Glutamatergic neuron (in vitro differentiated cells): ENCODE data around the gene PTBP3. TPM values are rescaled to one million over a fixed set of nuclear protein-coding genes. Genes with fewer than 3 reads are reported as not detected.

ENCODE experiments used
- DNase-seq: peaks from one replicate; pipeline ENCODE4 v3.0.0; 2022
- H3K27ac Mint-ChIP-seq: one replicate; pipeline ENCODE4 v1.8.0; 2020; ENCODE audit warnings: mild to moderate bottlenecking, mixed read lengths, inconsistent platforms; ENCODE audit not compliant: unreplicated experiment
- H3K27me3 Mint-ChIP-seq: one replicate; pipeline ENCODE4 v1.8.0; 2020; ENCODE audit warnings: mild to moderate bottlenecking, moderate library complexity, mixed read lengths, inconsistent platforms; ENCODE audit not compliant: unreplicated experiment
- H3K36me3 Mint-ChIP-seq: one replicate; pipeline ENCODE4 v1.8.0; 2020; ENCODE audit warnings: mild to moderate bottlenecking, mixed read lengths, inconsistent platforms; ENCODE audit not compliant: unreplicated experiment
- H3K4me1 Mint-ChIP-seq: one replicate; pipeline ENCODE4 v1.8.0; 2020; ENCODE audit warnings: mild to moderate bottlenecking, low read depth, mixed read lengths, inconsistent platforms; ENCODE audit not compliant: unreplicated experiment
- H3K4me3 Mint-ChIP-seq: one replicate; pipeline ENCODE4 v1.8.0; 2020; ENCODE audit warnings: mild to moderate bottlenecking, mixed read lengths, inconsistent platforms; ENCODE audit not compliant: unreplicated experiment
- H3K9me3 Mint-ChIP-seq: one replicate; pipeline ENCODE4 v1.8.0; 2020; ENCODE audit warnings: mild to moderate bottlenecking, moderate library complexity, mixed read lengths, inconsistent platforms; ENCODE audit not compliant: unreplicated experiment
- CTCF ChIP-seq: fragments of 200-600 bp; sonication (generic); IDR thresholded peaks from one replicate; pipeline ENCODE4 v1.5.0; 2021; ENCODE audit not compliant: partially characterized antibody, unreplicated experiment
- total RNA-seq: library from RNA; stranded (reverse); fragmentation: NEBNext Ultra II Directional; extraction: Animal tissue kit (Norgen Biotek cat#: 25700); gene quantifications from one replicate; pipeline ENCODE4 v1.2.1, GENCODE V29; 2021; ENCODE audit not compliant: unreplicated experiment

Gene PTBP3
- total RNA-seq, 1 donor from 2014 or later = 48.6 TPM

GRCh38 chr9:112331674-112331952 is 1.8 kb downstream of the PTBP3 start:
- H3K36me3 Mint-ChIP-seq = no peaks in the 10 kb centered on the region
- peaks cover 6% of the 10 kb centered on the region for H3K4me1 Mint-ChIP-seq
- TF ChIP-seq CTCF = no peak
- no peak for DNase-seq
- H3K27ac Mint-ChIP-seq = no peak overlapping the region
- peak overlapping the region; percentile 96 for H3K4me3 Mint-ChIP-seq
- H3K9me3 Mint-ChIP-seq = peaks cover 6% of the 10 kb centered on the region
- peaks cover 4% of the 10 kb centered on the region for H3K27me3 Mint-ChIP-seq

DNA sequence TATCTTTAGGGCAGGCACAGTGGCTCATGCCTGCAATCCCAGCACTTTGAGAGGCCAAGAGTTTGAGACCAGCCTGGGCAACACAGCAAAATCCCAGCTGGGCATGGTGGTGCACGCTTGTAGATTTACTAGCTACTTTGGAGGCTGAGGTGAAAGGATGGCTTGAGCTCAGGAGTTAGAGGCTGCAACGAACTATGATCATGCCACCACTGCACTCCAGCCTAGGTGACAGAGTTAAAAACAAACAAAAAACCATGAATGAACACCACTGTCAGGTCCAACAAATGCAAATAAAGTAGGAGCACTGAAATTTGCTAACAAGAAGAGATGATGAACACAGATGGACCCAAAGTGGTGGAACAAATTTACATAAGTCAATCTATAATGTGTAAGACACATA is 4.9 kb downstream of the PTBP3 start:
- no peak for TF ChIP-seq CTCF
- Mint-ChIP-seq H3K4me1 (peaks cover 3% of the 10 kb centered on the region), H3K9me3 (peaks cover 3% of the 10 kb centered on the region), H3K4me3 (no peak overlapping the region), H3K27ac (no peak overlapping the region), H3K36me3 (no peaks in the 10 kb centered on the region), H3K27me3 (peaks cover 3% of the 10 kb centered on the region)
- DNase-seq = no peak

DNA sequence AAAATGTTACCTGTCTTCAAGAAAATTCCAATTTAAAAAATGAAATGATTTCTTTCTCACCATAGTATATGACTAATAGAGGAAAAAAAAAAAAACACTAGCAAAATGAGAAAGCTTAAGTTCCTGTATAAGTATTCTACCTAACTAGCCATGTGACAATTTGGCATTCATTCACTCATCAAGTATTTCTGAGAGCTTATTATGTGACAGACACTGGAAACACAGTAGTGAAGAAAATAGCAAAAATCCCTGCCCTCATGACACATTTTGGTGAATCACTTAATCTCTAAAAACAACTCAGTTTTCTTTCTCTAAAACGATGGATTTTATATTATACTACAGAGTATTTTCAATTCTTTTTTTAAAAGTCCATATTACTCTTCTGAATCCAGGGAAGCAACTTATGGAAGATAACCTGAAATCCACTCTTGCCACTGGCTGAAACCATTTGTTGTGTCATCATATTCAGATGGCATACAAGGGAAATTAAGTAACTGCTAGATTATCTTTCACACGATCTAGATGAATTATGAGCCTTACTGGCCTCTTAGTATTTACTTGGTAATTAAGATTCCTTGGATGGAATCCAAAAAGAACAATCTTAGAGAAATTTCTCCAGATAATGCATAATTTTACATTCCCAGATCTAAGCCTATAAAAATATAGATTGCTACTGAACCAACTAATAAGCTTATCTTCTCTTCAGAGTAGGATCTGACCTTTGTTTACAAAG is 5.5 kb downstream of the PTBP3 start:
- H3K9me3 Mint-ChIP-seq = peaks cover 3% of the 10 kb centered on the region
- DNase-seq = no peak
- H3K4me3 Mint-ChIP-seq = no peak overlapping the region
- no peak overlapping the region for H3K27ac Mint-ChIP-seq
- peaks cover 3% of the 10 kb centered on the region for H3K27me3 Mint-ChIP-seq
- no peak for TF ChIP-seq CTCF
- no peaks in the 10 kb centered on the region for H3K36me3 Mint-ChIP-seq
- peaks cover 3% of the 10 kb centered on the region for H3K4me1 Mint-ChIP-seq

GRCh38 chr9:112326194-112326593 is 7.2 kb downstream of the PTBP3 start:
- no peaks in the 10 kb centered on the region for H3K27me3 Mint-ChIP-seq
- no peaks in the 10 kb centered on the region for H3K4me1 Mint-ChIP-seq
- no peak overlapping the region for H3K27ac Mint-ChIP-seq
- H3K9me3 Mint-ChIP-seq = peaks cover 4% of the 10 kb centered on the region
- no peaks in the 10 kb centered on the region for H3K36me3 Mint-ChIP-seq
- DNase-seq = no peak
- no peak overlapping the region for H3K4me3 Mint-ChIP-seq
- TF ChIP-seq CTCF = no peak

GRCh38 chr9:112325600-112325999 is 7.8 kb downstream of the PTBP3 start:
- Mint-ChIP-seq H3K27me3 (no peaks in the 10 kb centered on the region), H3K27ac (no peak overlapping the region), H3K4me3 (no peak overlapping the region), H3K36me3 (no peaks in the 10 kb centered on the region), H3K4me1 (no peaks in the 10 kb centered on the region), H3K9me3 (peaks cover 4% of the 10 kb centered on the region)
- no peak for TF ChIP-seq CTCF
- no peak for DNase-seq
